Esophagus squamous epithelium (tissue), 4 donors: ENCODE measurements around the gene PARD3B.

Experiments
- POLR2A ChIP-seq, 4 donors: fragments of 450-650 bp; IDR thresholded peaks; one replicate each; pipeline ENCODE4 v1.6.1; 2017; ENCODE audit warnings: antibody characterized with exemption in 4 of 4, mild to moderate bottlenecking in 4 of 4, moderate library complexity in 3 of 4
- TF ChIP-seq, protein P1 (sequence below), 6 experiments: fragments of 450-650 bp in 4 of 6; fragments of 200-600 bp in 2 of 6; sonication (generic) in 2 of 6; IDR thresholded peaks; one replicate each; pipeline ENCODE4 v1.5.1; 2016 to 2019; ENCODE audit warnings: antibody characterized with exemption in 6 of 6, mild to moderate bottlenecking in 4 of 6, moderate library complexity in 4 of 6

DNA sequence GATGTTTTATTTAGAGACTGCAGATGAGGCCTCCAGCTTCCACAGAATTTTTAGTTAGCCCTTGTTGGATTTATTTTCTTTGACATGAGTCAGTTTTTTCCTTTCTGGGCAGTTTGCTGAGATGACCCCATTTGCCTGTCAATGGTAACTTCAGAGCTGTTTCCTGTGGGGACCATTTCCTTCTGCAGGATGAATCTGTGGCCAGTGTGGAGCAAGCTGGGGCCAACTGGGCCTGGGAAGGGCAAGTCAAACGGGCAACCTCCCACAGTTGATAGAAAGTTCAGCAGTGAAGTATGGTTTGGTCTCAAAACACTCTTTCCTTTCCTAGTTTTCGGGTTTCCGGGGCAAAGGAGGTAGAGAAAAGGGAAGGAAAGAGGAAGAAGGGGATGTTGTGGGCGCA is 845.6 kb downstream of the PARD3B start:
- TF ChIP-seq, protein P1, sequence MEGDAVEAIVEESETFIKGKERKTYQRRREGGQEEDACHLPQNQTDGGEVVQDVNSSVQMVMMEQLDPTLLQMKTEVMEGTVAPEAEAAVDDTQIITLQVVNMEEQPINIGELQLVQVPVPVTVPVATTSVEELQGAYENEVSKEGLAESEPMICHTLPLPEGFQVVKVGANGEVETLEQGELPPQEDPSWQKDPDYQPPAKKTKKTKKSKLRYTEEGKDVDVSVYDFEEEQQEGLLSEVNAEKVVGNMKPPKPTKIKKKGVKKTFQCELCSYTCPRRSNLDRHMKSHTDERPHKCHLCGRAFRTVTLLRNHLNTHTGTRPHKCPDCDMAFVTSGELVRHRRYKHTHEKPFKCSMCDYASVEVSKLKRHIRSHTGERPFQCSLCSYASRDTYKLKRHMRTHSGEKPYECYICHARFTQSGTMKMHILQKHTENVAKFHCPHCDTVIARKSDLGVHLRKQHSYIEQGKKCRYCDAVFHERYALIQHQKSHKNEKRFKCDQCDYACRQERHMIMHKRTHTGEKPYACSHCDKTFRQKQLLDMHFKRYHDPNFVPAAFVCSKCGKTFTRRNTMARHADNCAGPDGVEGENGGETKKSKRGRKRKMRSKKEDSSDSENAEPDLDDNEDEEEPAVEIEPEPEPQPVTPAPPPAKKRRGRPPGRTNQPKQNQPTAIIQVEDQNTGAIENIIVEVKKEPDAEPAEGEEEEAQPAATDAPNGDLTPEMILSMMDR (IDR thresholded peaks at IDR 0.05), result no peak
- TF ChIP-seq POLR2A (IDR thresholded peaks at IDR 0.05), result no peak
